ENCODE results near the gene NCAM2.

Gene NCAM2

GRCh38 chr21:21383126-21383525 is 384.9 kb downstream of the NCAM2 start:
- H3K27ac ChIP-seq (ENCODE audit: insufficient read depth in 1 of 2, low read depth in 1 of 2, low read length in 2 of 2, poor library complexity in 1 of 2, severe bottlenecking in 2 of 2), result no peak overlapping the region
- no peak for DNase-seq
- 100% methylated on average over 1 of the region's 3 CpGs for WGBS (ENCODE audit: insufficient coverage)
- H3K4me3 ChIP-seq (ENCODE audit: control insufficient read depth in 1 of 7, extremely low read depth in 1 of 7, insufficient read depth in 4 of 7, low read depth in 2 of 7, low read length in 6 of 7), result no peak overlapping the region
- no peaks in the 10 kb centered on the region for H3K36me3 ChIP-seq (ENCODE audit: control insufficient read depth in 4 of 4, insufficient read depth in 4 of 4, low read length in 3 of 4)
- no peaks in the 10 kb centered on the region for H3K4me1 ChIP-seq (ENCODE audit: control extremely low read depth in 1 of 4, control insufficient read depth in 4 of 4, insufficient read depth in 4 of 4, low read length in 3 of 4)
- H3K27me3 ChIP-seq (replicated peaks in 2 of 5; ENCODE audit: control insufficient read depth in 4 of 5, insufficient read depth in 5 of 5, low read length in 4 of 5), result no peaks in the 10 kb centered on the region
- POLR2A ChIA-PET, result no interaction called here
- H3K9me3 ChIP-seq (ENCODE audit: control extremely low read depth in 1 of 5, control insufficient read depth in 4 of 5, insufficient read depth in 2 of 5, low read depth in 1 of 5, low read length in 4 of 5), result no peaks in the 10 kb centered on the region
- CTCF ChIA-PET, result no interaction called here

DNA sequence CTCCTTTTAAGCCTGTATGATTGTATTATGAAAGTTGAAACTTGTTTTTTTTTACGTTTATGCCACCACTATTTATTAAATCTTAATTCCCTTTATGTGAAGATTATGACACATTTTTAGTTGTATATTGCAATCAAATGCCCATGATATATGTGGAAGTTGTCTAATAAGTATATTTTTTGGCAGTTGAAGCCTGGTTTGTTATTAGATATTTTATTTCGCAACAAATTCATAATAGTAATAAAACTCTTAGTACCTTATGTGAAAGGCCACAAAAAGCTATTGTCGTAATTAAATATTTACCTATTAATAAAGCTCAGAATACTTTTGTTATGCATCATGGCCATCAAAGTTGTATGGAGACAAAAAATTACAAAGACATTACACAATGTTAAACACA is 386.8 kb downstream of the NCAM2 start:
- no peaks in the 10 kb centered on the region for H3K9me3 ChIP-seq (ENCODE audit: control extremely low read depth in 1 of 5, control insufficient read depth in 4 of 5, insufficient read depth in 2 of 5, low read depth in 1 of 5, low read length in 4 of 5)
- H3K4me1 ChIP-seq (ENCODE audit: control extremely low read depth in 1 of 4, control insufficient read depth in 4 of 4, insufficient read depth in 4 of 4, low read length in 3 of 4), result no peaks in the 10 kb centered on the region
- no peak overlapping the region for H3K4me3 ChIP-seq (ENCODE audit: control insufficient read depth in 1 of 7, extremely low read depth in 1 of 7, insufficient read depth in 4 of 7, low read depth in 2 of 7, low read length in 6 of 7)
- ChIA-PET POLR2A (no interaction called here), CTCF (interaction anchor here (0.5 kb wide), 1 partner anchor 371 kb away, joined by 4 read pairs; no protein-coding TSS in a partner anchor)
- WGBS (ENCODE audit: insufficient coverage), result no CpG with 5 or more reads among the region's 3 CpGs
- H3K27ac ChIP-seq (ENCODE audit: insufficient read depth in 1 of 2, low read depth in 1 of 2, low read length in 2 of 2, poor library complexity in 1 of 2, severe bottlenecking in 2 of 2), result no peak overlapping the region
- H3K27me3 ChIP-seq (replicated peaks in 2 of 5; ENCODE audit: control insufficient read depth in 4 of 5, insufficient read depth in 5 of 5, low read length in 4 of 5), result no peaks in the 10 kb centered on the region
- DNase-seq, result no peak
- H3K36me3 ChIP-seq (ENCODE audit: control insufficient read depth in 4 of 4, insufficient read depth in 4 of 4, low read length in 3 of 4), result no peaks in the 10 kb centered on the region

- DNase-seq, result no peak
- H3K9me3 ChIP-seq (ENCODE audit: control extremely low read depth in 1 of 5, control insufficient read depth in 4 of 5, insufficient read depth in 2 of 5, low read depth in 1 of 5, low read length in 4 of 5), result no peaks in the 10 kb centered on the region
- WGBS (ENCODE audit: insufficient coverage), result 100% methylated on average over 1 of the region's 3 CpGs
- no peaks in the 10 kb centered on the region for H3K36me3 ChIP-seq (ENCODE audit: control insufficient read depth in 4 of 4, insufficient read depth in 4 of 4, low read length in 3 of 4)
- H3K4me3 ChIP-seq (ENCODE audit: control insufficient read depth in 1 of 7, extremely low read depth in 1 of 7, insufficient read depth in 4 of 7, low read depth in 2 of 7, low read length in 6 of 7), result no peak overlapping the region
- ChIA-PET POLR2A (no interaction called here), CTCF (interaction anchor here (0.5 kb wide), 1 partner anchor 372 kb away, joined by 4 read pairs; no protein-coding TSS in a partner anchor)
- H3K27me3 ChIP-seq (replicated peaks in 2 of 5; ENCODE audit: control insufficient read depth in 4 of 5, insufficient read depth in 5 of 5, low read length in 4 of 5), result no peaks in the 10 kb centered on the region
- H3K4me1 ChIP-seq (ENCODE audit: control extremely low read depth in 1 of 4, control insufficient read depth in 4 of 4, insufficient read depth in 4 of 4, low read length in 3 of 4), result no peaks in the 10 kb centered on the region
- no peak overlapping the region for H3K27ac ChIP-seq (ENCODE audit: insufficient read depth in 1 of 2, low read depth in 1 of 2, low read length in 2 of 2, poor library complexity in 1 of 2, severe bottlenecking in 2 of 2)
Observed at GRCh38 chr21:21385404-21385803, 387.2 kb downstream of the NCAM2 start.

GRCh38 chr21:21387916-21388315 is 389.7 kb downstream of the NCAM2 start:
- POLR2A ChIA-PET, result no interaction called here
- no peaks in the 10 kb centered on the region for H3K36me3 ChIP-seq (ENCODE audit: control insufficient read depth in 4 of 4, insufficient read depth in 4 of 4, low read length in 3 of 4)
- no peaks in the 10 kb centered on the region for H3K9me3 ChIP-seq (ENCODE audit: control extremely low read depth in 1 of 5, control insufficient read depth in 4 of 5, insufficient read depth in 2 of 5, low read depth in 1 of 5, low read length in 4 of 5)
- no peak overlapping the region for H3K27ac ChIP-seq (ENCODE audit: insufficient read depth in 1 of 2, low read depth in 1 of 2, low read length in 2 of 2, poor library complexity in 1 of 2, severe bottlenecking in 2 of 2)
- no peak overlapping the region for H3K4me3 ChIP-seq (ENCODE audit: control insufficient read depth in 1 of 7, extremely low read depth in 1 of 7, insufficient read depth in 4 of 7, low read depth in 2 of 7, low read length in 6 of 7)
- no peaks in the 10 kb centered on the region for H3K27me3 ChIP-seq (replicated peaks in 2 of 5; ENCODE audit: control insufficient read depth in 4 of 5, insufficient read depth in 5 of 5, low read length in 4 of 5)
- CTCF ChIA-PET, result no interaction called here
- DNase-seq, result no peak
- whole genome bisulfite sequencing (ENCODE audit: insufficient coverage), result 40% methylated on average over 1 of the region's 3 CpGs
- H3K4me1 ChIP-seq (ENCODE audit: control extremely low read depth in 1 of 4, control insufficient read depth in 4 of 4, insufficient read depth in 4 of 4, low read length in 3 of 4), result no peaks in the 10 kb centered on the region

DNA sequence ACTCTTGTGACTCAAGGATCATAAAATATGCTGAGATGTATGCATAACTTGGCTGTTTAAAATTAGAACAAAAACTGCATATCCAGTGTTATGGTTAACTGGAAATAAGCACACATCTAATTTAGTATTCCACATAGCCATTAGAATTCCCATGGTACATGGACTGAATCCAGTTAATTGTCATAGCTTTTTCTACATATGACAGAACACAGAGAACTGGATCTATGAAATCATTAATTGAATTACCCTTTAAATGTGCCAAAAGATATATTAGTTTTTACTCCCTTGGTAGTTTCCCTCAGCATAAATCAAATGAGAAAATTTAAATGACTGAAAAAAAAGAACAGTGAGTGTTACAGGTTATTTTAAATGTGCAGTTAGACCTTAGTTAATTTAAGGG is 395.9 kb downstream of the NCAM2 start:
- H3K4me3 ChIP-seq (ENCODE audit: control insufficient read depth in 1 of 7, extremely low read depth in 1 of 7, insufficient read depth in 4 of 7, low read depth in 2 of 7, low read length in 6 of 7), result no peak overlapping the region
- DNase-seq, result no peak
- H3K27me3 ChIP-seq (replicated peaks in 2 of 5; ENCODE audit: control insufficient read depth in 4 of 5, insufficient read depth in 5 of 5, low read length in 4 of 5), result no peaks in the 10 kb centered on the region
- peaks cover 2 to 15% (median 12%) of the 10 kb centered on the region in 5 experiments for H3K9me3 ChIP-seq (ENCODE audit: control extremely low read depth in 1 of 5, control insufficient read depth in 4 of 5, insufficient read depth in 2 of 5, low read depth in 1 of 5, low read length in 4 of 5)
- no peaks in the 10 kb centered on the region for H3K36me3 ChIP-seq (ENCODE audit: control insufficient read depth in 4 of 4, insufficient read depth in 4 of 4, low read length in 3 of 4)
- no peaks in the 10 kb centered on the region for H3K4me1 ChIP-seq (ENCODE audit: control extremely low read depth in 1 of 4, control insufficient read depth in 4 of 4, insufficient read depth in 4 of 4, low read length in 3 of 4)
- ChIA-PET CTCF (no interaction called here), POLR2A (no interaction called here)
- H3K27ac ChIP-seq (ENCODE audit: insufficient read depth in 1 of 2, low read depth in 1 of 2, low read length in 2 of 2, poor library complexity in 1 of 2, severe bottlenecking in 2 of 2), result no peak overlapping the region

DNA sequence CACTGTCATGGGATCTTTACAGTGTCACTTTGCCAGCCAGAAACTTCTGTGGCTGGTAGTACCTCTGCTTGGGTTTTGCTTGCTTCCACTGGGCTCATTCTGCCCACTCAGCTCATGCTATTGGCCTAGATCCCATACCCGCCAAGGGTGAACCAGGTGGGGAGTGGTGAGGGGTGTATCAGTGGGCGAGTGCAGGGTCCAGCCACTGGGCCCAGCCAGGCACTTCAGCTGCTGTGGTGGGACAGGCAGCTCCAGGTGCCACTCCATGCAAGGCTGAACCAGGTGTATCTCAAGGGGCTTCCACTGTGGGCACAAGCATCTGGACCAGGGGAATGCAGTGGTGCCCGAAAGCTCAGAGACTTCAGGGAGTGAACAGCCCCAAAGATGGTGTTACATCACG is 398.2 kb downstream of the NCAM2 start:
- Histone ChIP-seq H3K27ac (ENCODE audit: insufficient read depth in 1 of 2, low read depth in 1 of 2, low read length in 2 of 2, poor library complexity in 1 of 2, severe bottlenecking in 2 of 2) (no peak overlapping the region), H3K4me3 (ENCODE audit: control insufficient read depth in 1 of 7, extremely low read depth in 1 of 7, insufficient read depth in 4 of 7, low read depth in 2 of 7, low read length in 6 of 7) (no peak overlapping the region), H3K36me3 (ENCODE audit: control insufficient read depth in 4 of 4, insufficient read depth in 4 of 4, low read length in 3 of 4) (no peaks in the 10 kb centered on the region), H3K27me3 (replicated peaks in 2 of 5; ENCODE audit: control insufficient read depth in 4 of 5, insufficient read depth in 5 of 5, low read length in 4 of 5) (no peaks in the 10 kb centered on the region), H3K4me1 (ENCODE audit: control extremely low read depth in 1 of 4, control insufficient read depth in 4 of 4, insufficient read depth in 4 of 4, low read length in 3 of 4) (no peaks in the 10 kb centered on the region), H3K9me3 (ENCODE audit: control extremely low read depth in 1 of 5, control insufficient read depth in 4 of 5, insufficient read depth in 2 of 5, low read depth in 1 of 5, low read length in 4 of 5) (peaks cover 2 to 15% (median 12%) of the 10 kb centered on the region in 5 experiments)
- POLR2A ChIA-PET, result no interaction called here
- WGBS (ENCODE audit: insufficient coverage), result 90% methylated on average over 3 of the region's 4 CpGs
- CTCF ChIA-PET, result no interaction called here
- no peak for DNase-seq

GRCh38 chr21:21397464-21397863 is 399.3 kb downstream of the NCAM2 start:
- H3K27ac ChIP-seq (ENCODE audit: insufficient read depth in 1 of 2, low read depth in 1 of 2, low read length in 2 of 2, poor library complexity in 1 of 2, severe bottlenecking in 2 of 2), result no peak overlapping the region
- no peaks in the 10 kb centered on the region for H3K4me1 ChIP-seq (ENCODE audit: control extremely low read depth in 1 of 4, control insufficient read depth in 4 of 4, insufficient read depth in 4 of 4, low read length in 3 of 4)
- 91% methylated on average over 4 of the region's 7 CpGs for WGBS (ENCODE audit: insufficient coverage)
- no peaks in the 10 kb centered on the region for H3K36me3 ChIP-seq (ENCODE audit: control insufficient read depth in 4 of 4, insufficient read depth in 4 of 4, low read length in 3 of 4)
- ChIA-PET CTCF (no interaction called here), POLR2A (no interaction called here)
- H3K27me3 ChIP-seq (replicated peaks in 2 of 5; ENCODE audit: control insufficient read depth in 4 of 5, insufficient read depth in 5 of 5, low read length in 4 of 5), result no peaks in the 10 kb centered on the region
- H3K4me3 ChIP-seq (ENCODE audit: control insufficient read depth in 1 of 7, extremely low read depth in 1 of 7, insufficient read depth in 4 of 7, low read depth in 2 of 7, low read length in 6 of 7), result no peak overlapping the region
- H3K9me3 ChIP-seq (ENCODE audit: control extremely low read depth in 1 of 5, control insufficient read depth in 4 of 5, insufficient read depth in 2 of 5, low read depth in 1 of 5, low read length in 4 of 5), result peaks cover 2 to 15% (median 12%) of the 10 kb centered on the region in 5 experiments
- DNase-seq, result no peak
